GM13976 (cell line): ENCODE data around the gene HOXB7.

Source experiments
- DNase-seq: peaks from one replicate; pipeline ENCODE4 v3.0.0; 2012; ENCODE audit warnings: low spot score
- CTCF ChIP-seq: IDR thresholded peaks from 2 replicates; pipeline ENCODE4 v1.5.1; 2012; ENCODE audit warnings: borderline replicate concordance, mild to moderate bottlenecking; ENCODE audit not compliant: insufficient read depth; ENCODE audit errors: extremely low read depth, missing control alignments, control extremely low read depth
- in situ Hi-C: fragments of 300-500 bp; cut with MboI; formaldehyde crosslinking; loops from one replicate; pipeline ENCODE4 v1.12.0; 2022; ENCODE audit warnings: low sequenced_read_pairs, mixed read lengths, inconsistent platforms; ENCODE audit not compliant: unreplicated experiment

Gene HOXB7

GRCh38 chr17:48565022-48565554 is 45.7 kb downstream of the HOXB7 start:
- no peak for TF ChIP-seq CTCF
- in situ Hi-C loops: no loop called here
- DNase-seq: no peak

- in situ Hi-C loops: no loop called here
- no peak for TF ChIP-seq CTCF
- DNase-seq: no peak
Observed at GRCh38 chr17:48564188-48565021, 46.4 kb downstream of the HOXB7 start.

- no peak for TF ChIP-seq CTCF
- in situ Hi-C loops: no loop called here
- DNase-seq: no peak
Observed at GRCh38 chr17:48563867-48564187, 47.0 kb downstream of the HOXB7 start.

- no peak for TF ChIP-seq CTCF
- in situ Hi-C loops: no loop called here
- no peak for DNase-seq
Observed at GRCh38 chr17:48563385-48563838, 47.4 kb downstream of the HOXB7 start.

GRCh38 chr17:48562934-48563333 is 47.9 kb downstream of the HOXB7 start:
- in situ Hi-C loops: no loop called here
- no peak for TF ChIP-seq CTCF
- no peak for DNase-seq

- no peak for DNase-seq
- no peak for TF ChIP-seq CTCF
Observed at GRCh38 chr17:48561884-48562810, 48.7 kb downstream of the HOXB7 start.

More at GRCh38 chr17:48561884-48562810, 48.7 kb downstream of the HOXB7 start:
- in situ Hi-C loops: no loop called here
